ENCODE measurements around the gene SH2D2A. TPM values are rescaled to one million over a fixed set of nuclear protein-coding genes. Genes with fewer than 3 reads are reported as not detected.

The SH2D2A gene
- total and polyA plus RNA-seq, 2 of the 4 experiments (the other 2 are of a cell fraction) = not detected

DNA sequence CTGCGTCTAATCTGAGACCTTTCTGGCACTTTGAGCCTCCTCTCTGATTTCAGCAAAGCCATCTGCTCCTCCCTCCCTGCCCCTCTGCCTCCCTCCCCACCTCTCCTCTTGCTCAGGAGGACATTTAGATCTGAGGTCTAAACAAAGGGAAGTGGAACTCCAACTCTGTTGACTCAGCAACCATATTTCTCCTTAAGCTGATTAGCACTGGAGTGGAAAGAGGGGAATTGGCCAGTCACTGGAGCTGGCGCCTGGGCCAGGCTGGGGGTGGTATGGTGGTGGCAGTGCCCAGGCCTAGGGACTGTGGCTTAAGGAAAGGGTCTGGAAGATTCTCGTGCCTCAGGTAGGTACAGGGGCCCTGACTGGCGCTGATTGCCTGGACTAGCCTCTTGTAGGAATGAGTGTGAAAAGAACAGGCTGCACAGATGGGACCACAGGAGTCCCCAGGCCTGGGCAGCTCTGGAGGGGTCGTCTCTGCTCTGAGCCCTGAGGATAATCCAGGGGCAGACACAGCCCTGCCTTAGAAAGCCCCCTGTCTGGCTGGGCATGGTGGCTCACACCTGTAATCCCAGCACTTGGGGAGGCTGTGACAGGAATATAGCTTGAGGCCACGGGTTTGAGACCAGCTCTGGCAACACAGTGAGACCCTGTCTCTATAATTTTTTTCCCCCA, 11.9 kb downstream of the SH2D2A start:
- Histone ChIP-seq H2AK9ac (replicated peaks; ENCODE audit: low read depth, low read length, poor library complexity) (no peak overlapping the region), H3K36me3 (ENCODE audit: control insufficient read depth, insufficient read depth, low read length) (peaks cover 19% of the 10 kb centered on the region), H3K23ac (ENCODE audit: low read depth, low read length) (no peak overlapping the region), H3K9me1 (ENCODE audit: insufficient read depth, low read length) (peaks cover 8% of the 10 kb centered on the region; the same call in 1 of the 2 replicates), H2AFZ (replicated peaks; ENCODE audit: low read length, poor library complexity) (no peak overlapping the region), H3K27ac (ENCODE audit: insufficient read depth, low read length) (no peak overlapping the region), H2BK20ac (ENCODE audit: low read depth, low read length) (no peak overlapping the region), H3K56ac (ENCODE audit: extremely low read depth, insufficient read depth, low read length) (no peak overlapping the region), H2BK120ac (ENCODE audit: low read depth, low read length) (no peak overlapping the region), H2BK5ac (ENCODE audit: low read depth, low read length, poor library complexity, severe bottlenecking) (no peak overlapping the region), H4K91ac (ENCODE audit: insufficient read depth, low read depth, low read length) (no peak overlapping the region), H2AK5ac (ENCODE audit: low read depth, low read length) (no peak overlapping the region), H3K14ac (replicated peaks; ENCODE audit: low read depth, low read length) (no peak overlapping the region), H3K4me1 (ENCODE audit: control insufficient read depth, insufficient read depth, low read length) (peaks cover 11% of the 10 kb centered on the region; the same call in 1 of the 2 replicates), H3K4me3 (ENCODE audit: insufficient read depth, low read depth, low read length) (no peak overlapping the region), H4K5ac (ENCODE audit: low read depth, low read length) (no peak overlapping the region), H3K4me2 (ENCODE audit: low read depth, low read length) (no peak overlapping the region), H2BK15ac (ENCODE audit: low read depth, low read length) (no peak overlapping the region), H3K79me1 (ENCODE audit: low read depth in 1 of 2, low read length in 2 of 2) (no peaks in the 10 kb centered on the region), H3K18ac (ENCODE audit: low read depth, low read length) (no peak overlapping the region), H3K9ac (ENCODE audit: low read depth, low read length) (no peak overlapping the region), H3K27me3 (ENCODE audit: control insufficient read depth, insufficient read depth, low read length) (peaks cover 16% of the 10 kb centered on the region; the same call in 1 of the 2 replicates), H4K8ac (ENCODE audit: low read depth in 2 of 2, low read length in 2 of 2) (no peak overlapping the region), H3K4ac (ENCODE audit: low read depth, low read length) (no peak overlapping the region), H4K20me1 (ENCODE audit: insufficient read depth, low read length) (peaks cover 26% of the 10 kb centered on the region; the same call in 1 of the 2 replicates), H3K9me3 (ENCODE audit: control insufficient read depth, insufficient read depth, low read length) (no peaks in the 10 kb centered on the region)
- DNase-seq = peak; percentile 51
- ChIA-PET POLR2A (ENCODE audit: unreplicated experiment) (no interaction called here), CTCF (interaction anchor here (1.1 to 1.3 kb wide), 2 partner anchors 79 to 85 kb away, joined by 3 read pairs; no protein-coding TSS in a partner anchor)
- in situ Hi-C loops (cut with MboI; ENCODE audit: low sequenced_read_pairs) = no loop called here
- TF ChIP-seq RFX5 (IDR thresholded peaks at IDR 0.05; ENCODE audit: low read depth, low read length) (no peak), MAZ (IDR thresholded peaks at IDR 0.05; ENCODE audit: borderline replicate concordance, low read depth, low read length) (no peak), MAFK (IDR thresholded peaks at IDR 0.05; ENCODE audit: low read depth, low read length) (0 out of 2 replicates have a peak, but pooled peaks have one; percentile 10)
- intact Hi-C loops (cut with micrococcal nuclease) = no loop called here
- BruUV-seq (replicated peaks) = no TSS peak
- WGBS, 2 experiments (ENCODE audit: extremely low coverage in 2 of 2, insufficient read length in 1 of 2) = 67% methylated on average over 1 of the region's 6 CpGs; no CpG with 5 or more reads in 1 of the 2 experiments
- dilution Hi-C loops (cut with HindIII; ENCODE audit: low sequenced_read_pairs, unreplicated experiment) = no loop called here
- ATAC-seq (ENCODE audit: low read depth) = peak; percentile 50
